ENCODE data around the gene STK4.

STK4 gene

GRCh38 chr20:45053430-45054351 lies 87.4 kb downstream of the STK4 start:
- TF ChIP-seq CTCF (IDR thresholded peaks at IDR 0.05; ENCODE audit: control insufficient read depth, insufficient read depth, low read depth, low read length, missing control alignments) = no peak
- no peak for DNase-seq (ENCODE audit: low read depth)
- H3K4me3 ChIP-seq (ENCODE audit: control insufficient read depth, low read depth, low read length) = no peak overlapping the region

- DNase-seq (ENCODE audit: low read depth) = no peak
- no peak overlapping the region for H3K4me3 ChIP-seq (ENCODE audit: control insufficient read depth, low read depth, low read length)
- TF ChIP-seq CTCF (IDR thresholded peaks at IDR 0.05; ENCODE audit: control insufficient read depth, insufficient read depth, low read depth, low read length, missing control alignments) = no peak
Observed at GRCh38 chr20:45055056-45055455, 88.7 kb downstream of the STK4 start.

GRCh38 chr20:45056473-45057173 lies 90.3 kb downstream of the STK4 start:
- no peak for DNase-seq (ENCODE audit: low read depth)
- H3K4me3 ChIP-seq (ENCODE audit: control insufficient read depth, low read depth, low read length) = no peak overlapping the region
- TF ChIP-seq CTCF (IDR thresholded peaks at IDR 0.05; ENCODE audit: control insufficient read depth, insufficient read depth, low read depth, low read length, missing control alignments) = no peak

GRCh38 chr20:45058168-45058850 lies 92.0 kb downstream of the STK4 start:
- H3K4me3 ChIP-seq (ENCODE audit: control insufficient read depth, low read depth, low read length) = no peak overlapping the region
- DNase-seq (ENCODE audit: low read depth) = no peak
- no peak for TF ChIP-seq CTCF (IDR thresholded peaks at IDR 0.05; ENCODE audit: control insufficient read depth, insufficient read depth, low read depth, low read length, missing control alignments)

- no peak for TF ChIP-seq CTCF (IDR thresholded peaks at IDR 0.05; ENCODE audit: control insufficient read depth, insufficient read depth, low read depth, low read length, missing control alignments)
- H3K4me3 ChIP-seq (ENCODE audit: control insufficient read depth, low read depth, low read length) = no peak overlapping the region
- no peak for DNase-seq (ENCODE audit: low read depth)
Observed at GRCh38 chr20:45059022-45059728, 92.9 kb downstream of the STK4 start.

- TF ChIP-seq CTCF (IDR thresholded peaks at IDR 0.05; ENCODE audit: control insufficient read depth, insufficient read depth, low read depth, low read length, missing control alignments) = no peak
- DNase-seq (ENCODE audit: low read depth) = no peak
- H3K4me3 ChIP-seq (ENCODE audit: control insufficient read depth, low read depth, low read length) = no peak overlapping the region
Observed at GRCh38 chr20:45060294-45060693, 94.0 kb downstream of the STK4 start.

Measured in AG09309 (cell line).